HepG2 (cell line): ENCODE results near the gene ANXA6. TPM values are rescaled to one million over a fixed set of nuclear protein-coding genes. Genes with fewer than 3 reads are reported as not detected.

Experiments used
- ATAC-seq: fragments of 200-7000 bp; cut with Tn5 transposase; 3 replicates; pipeline ENCODE4 v1.9.1; 2020; ENCODE audit warnings: mild to moderate bottlenecking, moderate library complexity
- BruUV-seq: library from RNA; stranded (reverse); fragments of 400-500 nt; replicated peaks from 2 replicates; lab custom pipeline; 2021; lab: Mats Ljungman, UMichigan
- CTCF ChIA-PET: fragments of 300-600 bp; formaldehyde crosslinking; extraction: SDS; loops from one replicate; lab custom pipeline; 2021; ENCODE audit warnings: low total read pairs, inconsistent platforms, low intra/inter-chr PET ratio; lab: Yijun Ruan, JAX
- POLR2A ChIA-PET: fragments of 350-600 bp; sonication (Branson Sonifier 250); formaldehyde crosslinking; loops from one replicate; lab custom pipeline; 2020; ENCODE audit warnings: antibody characterized with exemption, inconsistent platforms; lab: Yijun Ruan, JAX
- DNase-seq: peaks from one replicate; pipeline ENCODE4 v3.0.0-alpha.2; 2015; ENCODE audit warnings: low spot score
- FAIRE-seq: peaks from 3 replicates; lab custom pipeline; 2011; peaks lifted over from hg19 to GRCh38; lab: Jason Lieb, UNC
- H2AFZ ChIP-seq: one replicate; pipeline ENCODE4 v1.6.1; 2011; ENCODE audit warnings: low read length, inconsistent platforms
- H3K27ac ChIP-seq: fragments of 300-600 bp; 3 replicates; pipeline ENCODE4 v1.8.0; 2011; ENCODE audit warnings: mixed run types, mild to moderate bottlenecking, mixed read lengths, low read length, inconsistent platforms; ENCODE audit not compliant: insufficient read depth; ENCODE audit errors: extremely low read length
- H3K27me3 ChIP-seq, 2 experiments: fragments of 200-600 bp in 1 of 2; 2 replicates in 1 of 2; 3 replicates in 1 of 2; pipeline versions ENCODE4 v1.6.0 to v1.8.0; 2011; ENCODE audit warnings: low read length in 2 of 2, mild to moderate bottlenecking in 2 of 2, moderate library complexity in 2 of 2, inconsistent platforms in 1 of 2; ENCODE audit not compliant: insufficient read depth in 2 of 2, control insufficient read depth in 1 of 2
- H3K36me3 ChIP-seq, 2 experiments: fragments of 200-600 bp in 1 of 2; replicated peaks in 1 of 2; 2 replicates in 1 of 2; 3 replicates in 1 of 2; pipeline versions ENCODE4 v1.5.1 to v1.8.0; 2011; ENCODE audit warnings: low read length in 2 of 2, inconsistent platforms in 1 of 2; ENCODE audit not compliant: insufficient read depth in 2 of 2, control insufficient read depth in 1 of 2
- H3K4me1 ChIP-seq: 2 replicates; pipeline ENCODE4 v1.5.1; 2012; ENCODE audit warnings: low read length, inconsistent platforms; ENCODE audit not compliant: insufficient read depth
- H3K4me2 ChIP-seq: 2 replicates; pipeline ENCODE4 v1.6.0; 2011; ENCODE audit warnings: low read depth, low read length, inconsistent platforms
- H3K4me3 ChIP-seq, 3 experiments: fragments of 200-600 bp in 1 of 3; sonication (generic), shearing (Covaris generic) in 1 of 3; replicated peaks in 1 of 3; 2 replicates each; pipeline ENCODE4 v1.5.1; 2011 to 2016; ENCODE audit warnings: low read length in 3 of 3, inconsistent platforms in 2 of 3, low read depth in 2 of 3, mild to moderate bottlenecking in 2 of 3, control low read depth in 1 of 3, mixed read lengths in 1 of 3; ENCODE audit not compliant: insufficient read depth in 1 of 3
- H3K79me2 ChIP-seq: one replicate; pipeline ENCODE4 v1.6.1; 2011; ENCODE audit warnings: low read length, inconsistent platforms; ENCODE audit not compliant: insufficient read depth
- H3K9ac ChIP-seq: 2 replicates; pipeline ENCODE4 v1.6.0; 2011; ENCODE audit warnings: mild to moderate bottlenecking, low read depth, low read length, inconsistent platforms; ENCODE audit not compliant: insufficient read depth
- H3K9me3 ChIP-seq: 2 replicates; pipeline ENCODE4 v1.5.1; 2012; ENCODE audit warnings: mild to moderate bottlenecking, low read length
- H4K20me1 ChIP-seq: 2 replicates; pipeline ENCODE4 v1.6.0; 2011; ENCODE audit warnings: inconsistent platforms, mild to moderate bottlenecking, low read length, moderate library complexity; ENCODE audit not compliant: insufficient read depth
- IRX3 ChIP-seq: sonication (generic); formaldehyde crosslinking; IDR thresholded peaks from 2 replicates; pipeline ENCODE4 v1.8.1; 2023; ENCODE audit warnings: mild to moderate bottlenecking, low read depth, missing genetic modification reagents, borderline replicate concordance
- RARA ChIP-seq: IDR thresholded peaks from 2 replicates; pipeline ENCODE4 v1.6.1; 2016; ENCODE audit warnings: missing genetic modification reagents, missing compliant biosample characterization
- ZNF30 ChIP-seq: sonication (generic); formaldehyde crosslinking; IDR thresholded peaks from 2 replicates; pipeline ENCODE4 v1.5.0; 2020; ENCODE audit warnings: mild to moderate bottlenecking, missing genetic modification reagents
- ZNF557 ChIP-seq: sonication (generic); formaldehyde crosslinking; IDR thresholded peaks from 2 replicates; pipeline ENCODE4 v1.4.0; 2020; ENCODE audit warnings: missing genetic modification reagents
- WGBS: methylation state at CpG from one replicate; pipeline ENCODE4 v1.1.6; 2017; ENCODE audit warnings: low lambda C conversion rate; 5-methylcytosine and 5-hydroxymethylcytosine counted together
- in situ Hi-C: cut with HindIII; loops from 2 replicates; pipeline ENCODE4 v1.10.0; 2017; ENCODE audit warnings: low pct_unique_long_range_greater_than_20kb; ENCODE audit not compliant: extremely low pct_ligation_motif_present
- intact Hi-C: fragments of 100-400 bp; cut with micrococcal nuclease; formaldehyde crosslinking; loops from one replicate; pipeline ENCODE4 v1.10.0; 2022; ENCODE audit not compliant: unreplicated experiment
- polyA plus RNA-seq, 8 experiments: library from polyadenylated mRNA; depleted of rRNA in 3 of 8; stranded (reverse) in 7 of 8; unstranded in 1 of 8; fragments of >200 nt; fragmentation: Illumina TruSeq in 4 of 8; extraction: Trizol in 4 of 8; gene quantifications; 2 replicates each; pipeline versions ENCODE4 v1.2.1 to v1.2.3, GENCODE V29; 2011 to 2016; ENCODE audit warnings: low read depth in 4 of 8, missing spikeins in 1 of 8, mixed read lengths in 1 of 8; ENCODE audit not compliant: insufficient read depth in 1 of 8
- total RNA-seq, 5 experiments: library from RNA; depleted of rRNA; stranded (reverse); fragments of >200 nt; fragmentation: Illumina TruSeq; extraction: Trizol; gene quantifications; 2 replicates each; pipeline ENCODE4 v1.2.3, GENCODE V29; 2016; ENCODE audit warnings: low read depth in 1 of 5

Gene ANXA6
- total and polyA plus RNA-seq, 2 of the 13 experiments (the other 11 are each of a cell fraction or from before 2014, with no cell fraction given), result 103 to 125 TPM

DNA sequence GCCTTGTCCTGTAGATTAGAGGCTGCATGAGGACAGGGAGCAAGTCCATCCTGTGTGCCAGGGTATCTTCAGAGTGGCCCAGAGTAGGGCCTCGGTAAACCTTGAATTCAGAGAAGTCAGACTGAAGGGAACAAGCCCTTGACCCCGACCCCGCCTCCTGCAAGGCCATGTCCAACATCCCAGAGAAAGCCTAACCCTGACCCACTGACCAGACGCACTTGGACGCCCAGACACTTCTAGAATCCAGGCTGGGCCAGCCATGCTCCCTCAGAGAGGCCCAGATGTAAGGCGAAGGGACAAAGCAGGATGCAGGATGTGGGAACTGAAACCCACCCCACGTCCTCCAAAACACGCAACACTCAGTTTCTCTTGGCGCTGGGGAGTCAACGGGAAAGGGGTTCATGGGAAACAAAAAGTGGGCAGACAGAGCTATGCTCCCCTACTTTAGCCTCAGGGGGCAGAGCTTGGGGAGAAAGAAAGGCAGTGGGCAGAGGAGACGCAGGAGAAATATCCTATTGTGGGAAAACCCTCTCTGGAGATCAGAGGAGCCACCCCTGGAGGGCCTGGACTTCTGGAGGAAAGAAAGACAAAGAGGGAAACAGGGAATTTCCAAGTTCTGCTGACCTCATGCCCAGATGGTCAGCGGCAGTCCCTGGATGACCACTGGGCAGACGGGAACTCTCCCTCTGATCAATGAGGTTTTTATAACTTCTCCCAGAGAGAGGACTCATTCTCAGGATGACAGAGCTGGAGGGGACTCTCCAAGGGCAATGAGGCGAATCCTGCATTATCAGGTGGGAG lies 89.7 kb downstream of the ANXA6 start:
- Histone ChIP-seq H4K20me1 (peaks cover 67% of the 10 kb centered on the region; the same call in 1 of the 2 replicates), H3K79me2 (peaks cover 82% of the 10 kb centered on the region), H2AFZ (no peak overlapping the region), H3K4me1 (peaks cover 47% of the 10 kb centered on the region), H3K36me3 (peaks cover 23 to 56% of the 10 kb centered on the region in 2 experiments), H3K27ac (no peak overlapping the region), H3K9me3 (no peaks in the 10 kb centered on the region), H3K27me3 (no peaks in the 10 kb centered on the region), H3K4me2 (no peak overlapping the region), H3K9ac (no peak overlapping the region), H3K4me3 (no peak overlapping the region)
- CTCF ChIA-PET, result no interaction called here
- in situ Hi-C loops, result no loop called here
- no peak for TF ChIP-seq ZNF557 (CRISPR knock-in tag)
- 0 out of 2 replicates have a peak, but pooled peaks have one; percentile 15 for TF ChIP-seq RARA (CRISPR knock-in tag)
- FAIRE-seq (no peak), ATAC-seq (no peak), DNase-seq (no peak)
- intact Hi-C loops, result no loop called here
- POLR2A ChIA-PET, result no interaction called here
- WGBS, result 94% methylated on average over 10 of the region's 14 CpGs
- no TSS peak for BruUV-seq

- no peak overlapping the region for H3K27ac ChIP-seq
- peaks cover 47% of the 10 kb centered on the region for H3K4me1 ChIP-seq
- no peak overlapping the region for H3K4me3 ChIP-seq
- ChIA-PET CTCF (no interaction called here), POLR2A (no interaction called here)
- in situ Hi-C loops (no loop called here), intact Hi-C loops (no loop called here)
- peaks cover 74% of the 10 kb centered on the region for H3K79me2 ChIP-seq
- H3K27me3 ChIP-seq, result no peaks in the 10 kb centered on the region
- peaks cover 67% of the 10 kb centered on the region; the same call in 1 of the 2 replicates for H4K20me1 ChIP-seq
- peaks cover 28 to 62% of the 10 kb centered on the region in 2 experiments for H3K36me3 ChIP-seq
- FAIRE-seq (no peak), ATAC-seq (no peak), DNase-seq (no peak)
- no peak overlapping the region for H3K9ac ChIP-seq
- 95% methylated on average over 6 of the region's 6 CpGs for WGBS
- TF ChIP-seq ZNF30, result no peak
- TF ChIP-seq IRX3 (CRISPR knock-in tag), result no peak
- no peak overlapping the region for H2AFZ ChIP-seq
- no peaks in the 10 kb centered on the region for H3K9me3 ChIP-seq
- BruUV-seq, result no TSS peak
- no peak overlapping the region for H3K4me2 ChIP-seq
These were observed 90.7 kb downstream of the ANXA6 start for GRCh38 chr5:151066920-151067319.
